ENCODE data around the gene DHX9.
A peak's percentile ranks its signal among the peaks of the same experiment; 100 is the strongest.

Gene DHX9

GRCh38 chr1:182855911-182856310, 16.8 kb downstream of the DHX9 start:
- no peaks in the 10 kb centered on the region for H3K9me3 Mint-ChIP-seq
- no peak overlapping the region for H3K4me3 Mint-ChIP-seq
- H3K27me3 Mint-ChIP-seq: no peaks in the 10 kb centered on the region
- H3K36me3 Mint-ChIP-seq (ENCODE audit: low read depth): peaks cover 99% of the 10 kb centered on the region
- no peak for DNase-seq
- peaks cover 38% of the 10 kb centered on the region for H3K4me1 Mint-ChIP-seq (ENCODE audit: low read depth)
- peak overlapping the region; percentile 74 for H3K27ac Mint-ChIP-seq

GRCh38 chr1:182857212-182857611, 18.1 kb downstream of the DHX9 start:
- no peak overlapping the region for H3K27ac Mint-ChIP-seq
- H3K9me3 Mint-ChIP-seq: no peaks in the 10 kb centered on the region
- no peak for DNase-seq
- H3K4me1 Mint-ChIP-seq (ENCODE audit: low read depth): peaks cover 39% of the 10 kb centered on the region
- H3K4me3 Mint-ChIP-seq: no peak overlapping the region
- no peaks in the 10 kb centered on the region for H3K27me3 Mint-ChIP-seq
- peaks cover 99% of the 10 kb centered on the region for H3K36me3 Mint-ChIP-seq (ENCODE audit: low read depth)

DNA sequence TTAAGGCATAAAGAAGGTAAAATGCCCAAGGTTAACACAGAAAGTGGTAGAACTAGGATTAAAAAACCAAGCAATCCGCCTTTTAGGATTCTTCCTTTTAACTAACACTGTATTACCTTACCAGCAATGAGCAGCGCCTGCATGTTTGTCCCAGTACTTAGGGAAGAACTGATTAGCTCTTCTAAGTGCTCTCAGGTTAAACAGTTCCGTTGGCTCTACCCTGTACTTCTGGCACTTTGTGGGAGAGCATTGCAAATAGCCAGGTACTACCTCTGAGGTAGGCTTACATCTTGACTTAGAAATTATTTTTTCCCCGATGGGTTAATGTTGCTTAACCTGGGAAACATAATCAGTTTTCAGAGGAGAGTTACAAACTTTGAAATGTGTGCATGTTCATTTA, 21.5 kb downstream of the DHX9 start:
- peaks cover 57% of the 10 kb centered on the region for H3K4me1 Mint-ChIP-seq (ENCODE audit: low read depth)
- DNase-seq: no peak
- H3K9me3 Mint-ChIP-seq: no peaks in the 10 kb centered on the region
- H3K27me3 Mint-ChIP-seq: no peaks in the 10 kb centered on the region
- H3K36me3 Mint-ChIP-seq (ENCODE audit: low read depth): peaks cover 95% of the 10 kb centered on the region
- no peak overlapping the region for H3K4me3 Mint-ChIP-seq
- peak overlapping the region; percentile 56 for H3K27ac Mint-ChIP-seq

DNA sequence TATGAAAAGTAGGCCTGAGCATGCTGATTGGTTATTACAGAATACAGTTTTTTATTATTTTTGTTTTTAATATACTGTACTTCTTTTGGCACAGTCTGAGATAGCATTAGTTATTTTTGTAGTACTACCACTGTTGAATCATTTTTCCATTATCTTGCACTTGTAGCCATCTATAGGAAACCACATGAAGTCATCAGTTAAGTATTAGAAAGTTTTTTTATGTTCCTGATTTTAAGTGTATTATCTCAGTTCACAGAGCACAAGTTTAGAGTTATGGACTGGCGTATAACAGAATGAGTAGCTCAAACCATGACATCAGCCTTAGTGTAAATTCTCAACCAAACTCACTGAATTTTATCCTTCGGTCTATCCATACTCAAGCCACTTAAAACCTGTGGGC, 22.8 kb downstream of the DHX9 start:
- Mint-ChIP-seq H3K4me3 (no peak overlapping the region), H3K36me3 (ENCODE audit: low read depth) (peaks cover 95% of the 10 kb centered on the region), H3K4me1 (ENCODE audit: low read depth) (peaks cover 67% of the 10 kb centered on the region), H3K27me3 (no peaks in the 10 kb centered on the region), H3K27ac (peak overlapping the region; percentile 91), H3K9me3 (no peaks in the 10 kb centered on the region)
- no peak for DNase-seq

GRCh38 chr1:182862827-182863226, 23.7 kb downstream of the DHX9 start:
- Mint-ChIP-seq H3K27ac (peak overlapping the region; percentile 91), H3K4me1 (ENCODE audit: low read depth) (peaks cover 72% of the 10 kb centered on the region), H3K4me3 (no peak overlapping the region), H3K27me3 (no peaks in the 10 kb centered on the region), H3K36me3 (ENCODE audit: low read depth) (peaks cover 95% of the 10 kb centered on the region), H3K9me3 (no peaks in the 10 kb centered on the region)
- no peak for DNase-seq

DNA sequence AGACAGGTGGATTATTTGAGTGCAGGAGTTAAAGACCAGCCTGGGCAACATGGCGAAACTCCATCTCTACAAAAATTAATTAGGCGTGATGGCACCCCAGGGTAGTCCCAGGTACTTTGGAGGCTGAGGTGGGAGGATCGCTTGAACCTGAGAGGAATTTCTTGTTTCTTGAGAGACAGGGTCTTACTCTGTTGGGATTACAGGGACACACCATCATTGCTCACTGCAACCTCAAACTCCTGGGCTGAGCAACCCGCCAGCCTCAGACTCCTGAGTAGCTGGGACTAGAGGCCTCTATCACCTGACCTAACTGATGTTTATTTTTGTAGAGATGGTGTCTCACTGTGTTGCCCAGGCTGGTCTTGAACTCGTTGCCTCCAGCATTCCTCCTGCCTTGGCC, 24.8 kb downstream of the DHX9 start:
- H3K27me3 Mint-ChIP-seq: no peaks in the 10 kb centered on the region
- peak overlapping the region; percentile 82 for H3K27ac Mint-ChIP-seq
- peaks cover 65% of the 10 kb centered on the region for H3K4me1 Mint-ChIP-seq (ENCODE audit: low read depth)
- no peak overlapping the region for H3K4me3 Mint-ChIP-seq
- no peaks in the 10 kb centered on the region for H3K9me3 Mint-ChIP-seq
- H3K36me3 Mint-ChIP-seq (ENCODE audit: low read depth): peaks cover 93% of the 10 kb centered on the region
- DNase-seq: no peak

GRCh38 chr1:182867861-182868260, 28.7 kb downstream of the DHX9 start:
- H3K27me3 Mint-ChIP-seq: no peaks in the 10 kb centered on the region
- peaks cover 91% of the 10 kb centered on the region for H3K36me3 Mint-ChIP-seq (ENCODE audit: low read depth)
- no peak overlapping the region for H3K4me3 Mint-ChIP-seq
- no peaks in the 10 kb centered on the region for H3K9me3 Mint-ChIP-seq
- DNase-seq: no peak
- H3K27ac Mint-ChIP-seq: peak overlapping the region; percentile 62
- peaks cover 44% of the 10 kb centered on the region for H3K4me1 Mint-ChIP-seq (ENCODE audit: low read depth)

DNA sequence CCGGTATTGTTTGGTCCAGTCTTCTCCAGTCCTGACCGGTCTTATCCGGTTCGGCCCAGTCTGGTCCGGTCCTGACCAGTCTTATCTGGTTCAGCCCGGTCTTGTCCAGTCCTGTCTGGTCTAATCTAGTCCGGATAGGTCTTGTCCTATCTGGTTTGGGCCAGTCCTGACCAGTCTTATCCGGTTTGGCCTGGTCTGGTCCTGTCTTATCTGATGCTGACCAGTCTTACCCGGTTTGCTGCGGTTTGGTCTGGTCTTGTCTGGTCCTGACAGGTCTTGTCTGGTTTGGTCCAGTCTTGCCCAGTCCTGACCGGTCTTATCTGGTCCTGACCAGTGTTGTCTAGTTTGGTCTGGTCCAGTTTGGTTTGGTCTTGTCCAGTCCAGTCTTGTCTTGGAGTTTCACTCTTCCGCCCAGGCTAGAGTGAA, 30.1 kb downstream of the DHX9 start:
- H3K27ac Mint-ChIP-seq: peak overlapping the region; percentile 72

GRCh38 chr1:182872881-182873280, 33.7 kb downstream of the DHX9 start:
- H3K36me3 Mint-ChIP-seq (ENCODE audit: low read depth): peaks cover 95% of the 10 kb centered on the region
- H3K27me3 Mint-ChIP-seq: no peaks in the 10 kb centered on the region
- no peak for DNase-seq
- no peaks in the 10 kb centered on the region for H3K9me3 Mint-ChIP-seq
- H3K4me1 Mint-ChIP-seq (ENCODE audit: low read depth): peaks cover 49% of the 10 kb centered on the region
- peak overlapping the region; percentile 34 for H3K27ac Mint-ChIP-seq
- no peak overlapping the region for H3K4me3 Mint-ChIP-seq

More for the DNA sequence above, 30.1 kb downstream of the DHX9 start:
- Mint-ChIP-seq H3K27me3 (no peaks in the 10 kb centered on the region), H3K4me1 (ENCODE audit: low read depth) (peaks cover 49% of the 10 kb centered on the region), H3K36me3 (ENCODE audit: low read depth) (peaks cover 95% of the 10 kb centered on the region), H3K9me3 (no peaks in the 10 kb centered on the region), H3K4me3 (no peak overlapping the region)
- no peak for DNase-seq

GRCh38 chr1:182875889-182876288, 36.7 kb downstream of the DHX9 start:
- Mint-ChIP-seq H3K9me3 (no peaks in the 10 kb centered on the region), H3K27me3 (no peaks in the 10 kb centered on the region), H3K27ac (peak overlapping the region; percentile 35), H3K4me1 (ENCODE audit: low read depth) (peaks cover 51% of the 10 kb centered on the region), H3K36me3 (ENCODE audit: low read depth) (peaks cover 100% of the 10 kb centered on the region), H3K4me3 (no peak overlapping the region)
- no peak for DNase-seq

DNA sequence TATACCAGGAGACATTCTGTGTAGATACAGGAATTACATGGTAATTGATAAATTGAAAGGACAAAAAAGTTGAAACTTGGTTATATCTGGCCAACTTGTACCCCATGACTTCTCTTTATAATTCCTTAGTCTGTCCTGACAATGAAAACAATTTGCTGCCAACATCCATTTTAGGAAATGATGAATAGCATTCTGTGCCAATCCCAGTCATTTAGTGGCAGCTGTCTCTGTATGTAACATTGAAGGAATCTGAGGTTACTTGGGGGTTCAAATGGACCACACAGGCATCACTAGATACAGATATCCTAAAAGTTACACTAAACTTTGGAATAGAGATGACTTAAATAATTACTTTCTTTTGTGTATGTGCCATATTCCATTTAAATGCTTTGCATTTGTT, 38.2 kb downstream of the DHX9 start:
- no peak overlapping the region for H3K4me3 Mint-ChIP-seq
- H3K27me3 Mint-ChIP-seq: no peaks in the 10 kb centered on the region
- H3K27ac Mint-ChIP-seq: peak overlapping the region; percentile 88
- no peaks in the 10 kb centered on the region for H3K9me3 Mint-ChIP-seq
- no peak for DNase-seq
- peaks cover 42% of the 10 kb centered on the region for H3K4me1 Mint-ChIP-seq (ENCODE audit: low read depth)
- H3K36me3 Mint-ChIP-seq (ENCODE audit: low read depth): peaks cover 100% of the 10 kb centered on the region

DNA sequence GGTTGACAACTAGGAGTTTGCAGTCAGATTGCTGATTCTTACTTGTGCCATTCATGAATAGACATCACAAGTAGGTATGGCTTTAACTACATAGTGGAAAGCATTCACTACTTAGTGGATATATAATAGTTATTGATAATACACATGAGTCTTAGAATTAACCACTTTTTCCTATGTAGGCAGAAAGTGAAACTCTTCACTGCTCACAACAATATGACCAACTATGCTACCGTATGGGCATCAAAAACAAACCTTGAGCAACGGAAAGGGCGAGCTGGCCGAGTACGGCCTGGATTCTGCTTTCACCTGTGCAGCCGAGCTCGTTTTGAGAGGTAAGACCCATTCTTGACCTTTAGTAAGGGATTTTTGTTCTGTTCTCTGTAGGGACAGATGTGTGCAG, 38.7 kb downstream of the DHX9 start:
- DNase-seq: no peak
- Mint-ChIP-seq H3K4me1 (ENCODE audit: low read depth) (peaks cover 41% of the 10 kb centered on the region), H3K9me3 (no peaks in the 10 kb centered on the region), H3K36me3 (ENCODE audit: low read depth) (peaks cover 100% of the 10 kb centered on the region), H3K4me3 (no peak overlapping the region), H3K27me3 (no peaks in the 10 kb centered on the region), H3K27ac (peak overlapping the region; percentile 88)

- Mint-ChIP-seq H3K27ac (peak overlapping the region; percentile 1), H3K9me3 (no peaks in the 10 kb centered on the region), H3K4me3 (no peak overlapping the region), H3K36me3 (ENCODE audit: low read depth) (peaks cover 97% of the 10 kb centered on the region), H3K4me1 (ENCODE audit: low read depth) (peaks cover 25% of the 10 kb centered on the region), H3K27me3 (no peaks in the 10 kb centered on the region)
- no peak for DNase-seq
Measured at GRCh38 chr1:182884872-182885271, 45.7 kb downstream of the DHX9 start.

DNA sequence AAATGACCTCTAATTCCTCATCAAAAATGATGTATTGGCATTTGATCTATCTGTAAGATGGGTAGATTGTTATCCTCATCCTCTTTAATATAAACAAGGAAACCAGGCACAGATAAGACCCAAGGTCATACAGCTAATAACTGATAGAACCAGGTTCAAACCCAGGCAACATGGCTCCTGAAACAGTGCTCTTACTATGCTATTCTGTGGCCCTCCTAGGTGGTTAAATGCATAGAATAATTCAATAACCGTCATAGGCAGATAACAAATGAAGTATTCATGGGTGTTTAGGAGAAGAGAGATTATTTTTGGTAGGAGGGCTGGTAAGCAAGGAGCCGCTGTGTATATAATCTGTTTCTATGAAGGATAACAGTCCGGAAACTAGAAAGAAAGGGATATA, 46.4 kb downstream of the DHX9 start:
- H3K4me3 Mint-ChIP-seq: no peak overlapping the region
- no peaks in the 10 kb centered on the region for H3K27me3 Mint-ChIP-seq
- no peaks in the 10 kb centered on the region for H3K9me3 Mint-ChIP-seq
- H3K27ac Mint-ChIP-seq: peak overlapping the region; percentile 11
- DNase-seq: no peak
- H3K36me3 Mint-ChIP-seq (ENCODE audit: low read depth): peaks cover 97% of the 10 kb centered on the region
- peaks cover 29% of the 10 kb centered on the region for H3K4me1 Mint-ChIP-seq (ENCODE audit: low read depth)

- H3K36me3 Mint-ChIP-seq (ENCODE audit: low read depth): peaks cover 91% of the 10 kb centered on the region
- H3K4me3 Mint-ChIP-seq: no peak overlapping the region
- DNase-seq: no peak
- H3K27ac Mint-ChIP-seq: peak overlapping the region; percentile 60
- H3K27me3 Mint-ChIP-seq: no peaks in the 10 kb centered on the region
- peaks cover 2% of the 10 kb centered on the region for H3K9me3 Mint-ChIP-seq
- peaks cover 27% of the 10 kb centered on the region for H3K4me1 Mint-ChIP-seq (ENCODE audit: low read depth)
Measured at GRCh38 chr1:182886985-182887384, 47.8 kb downstream of the DHX9 start.

Data from activated T-cell treated with anti-CD3 and anti-CD28 coated beads, Interleukin-2, amount 50 U/mL, for 24 hours (primary cell).